BLaER1 treated with 17β-estradiol and CSF1 and Interleukin-3, amounts not matched to agents 10 nM and 100 nM (cell line): ENCODE data around the gene BTBD1.

ENCODE experiments used
- H3K27ac ChIP-seq, 11 experiments: shearing (Covaris generic); formaldehyde crosslinking; 2 replicates each; pipeline ENCODE4 v1.8.1; 2022
- H3K27me3 ChIP-seq, 11 experiments: shearing (Covaris generic); formaldehyde crosslinking; 2 replicates each; pipeline ENCODE4 v1.8.1; 2022
- H3K36me3 ChIP-seq, 11 experiments: shearing (Covaris generic); formaldehyde crosslinking; 2 replicates each; pipeline ENCODE4 v1.8.1; 2022
- H3K4me1 ChIP-seq, 10 experiments: shearing (Covaris generic); formaldehyde crosslinking; 2 replicates each; pipeline ENCODE4 v1.8.1; 2022
- H3K4me2 ChIP-seq, 11 experiments: shearing (Covaris generic); formaldehyde crosslinking; 2 replicates each; pipeline ENCODE4 v1.8.1; 2022
- H3K4me3 ChIP-seq, 10 experiments: shearing (Covaris generic); formaldehyde crosslinking; 2 replicates each; pipeline ENCODE4 v1.8.1; 2022
- H3K9ac ChIP-seq, 11 experiments: shearing (Covaris generic); formaldehyde crosslinking; 2 replicates each; pipeline ENCODE4 v1.8.1; 2022
- H3K9me3 ChIP-seq, 11 experiments: shearing (Covaris generic); formaldehyde crosslinking; replicated peaks in 1 of 11; 2 replicates each; pipeline ENCODE4 v1.8.1; 2022
- H4K20me1 ChIP-seq, 11 experiments: shearing (Covaris generic); formaldehyde crosslinking; 2 replicates each; pipeline ENCODE4 v1.8.1; 2022
- Cebpa-rat ChIP-seq, 11 experiments: shearing (Covaris generic); IDR thresholded peaks; 2 replicates each; pipeline ENCODE4 v1.8.1; 2022

BTBD1 gene

GRCh38 chr15:83111149-83111548, 44.1 kb upstream of the BTBD1 start:
- H3K4me3 ChIP-seq: no peak overlapping the region
- H3K4me2 ChIP-seq: peak overlapping the region in 4 of 11 experiments; percentile 95 to 99 (median 96); a peak in 4 of 22 replicates
- peaks cover 0 to 60% (median 5%) of the 10 kb centered on the region in 11 experiments; a peak in 10 of 22 replicates for H4K20me1 ChIP-seq
- H3K27ac ChIP-seq: no peak overlapping the region
- H3K9ac ChIP-seq: no peak overlapping the region
- peaks cover 10 to 56% (median 33%) of the 10 kb centered on the region in 11 experiments; a peak in 19 of 22 replicates for H3K36me3 ChIP-seq
- H3K4me1 ChIP-seq: peaks cover 28 to 45% (median 42%) of the 10 kb centered on the region in 10 experiments
- H3K27me3 ChIP-seq: peaks cover 0 to 24% (median 19%) of the 10 kb centered on the region in 11 experiments; a peak in 19 of 22 replicates
- no peak for TF ChIP-seq Cebpa-rat (IDR thresholded peaks at IDR 0.05)
- H3K9me3 ChIP-seq: no peaks in the 10 kb centered on the region

GRCh38 chr15:83110381-83110780, 43.3 kb upstream of the BTBD1 start:
- H3K9ac ChIP-seq: peak overlapping the region in 2 of 11 experiments; percentile 2 to 9; a peak in 3 of 22 replicates
- peak overlapping the region; percentile 50 to 100 (median 98); a peak in 21 of 22 replicates for H3K4me2 ChIP-seq
- H3K4me1 ChIP-seq: peaks cover 28 to 45% (median 42%) of the 10 kb centered on the region in 10 experiments
- no peak for TF ChIP-seq Cebpa-rat (IDR thresholded peaks at IDR 0.05)
- H3K9me3 ChIP-seq: no peaks in the 10 kb centered on the region
- H3K4me3 ChIP-seq: no peak overlapping the region
- H4K20me1 ChIP-seq: peaks cover 0 to 56% (median 5%) of the 10 kb centered on the region in 11 experiments; a peak in 10 of 22 replicates
- peak overlapping the region in 5 of 11 experiments; percentile 33 to 84 (median 64); a peak in 7 of 22 replicates for H3K27ac ChIP-seq
- peaks cover 0 to 27% (median 19%) of the 10 kb centered on the region in 11 experiments; a peak in 19 of 22 replicates for H3K27me3 ChIP-seq
- peaks cover 8 to 49% (median 25%) of the 10 kb centered on the region in 11 experiments; a peak in 19 of 22 replicates for H3K36me3 ChIP-seq

- Histone ChIP-seq H3K4me3 (peak overlapping the region in 4 of 10 experiments; percentile 69 to 91 (median 76); a peak in 6 of 20 replicates), H3K36me3 (peaks cover under 1 to 40% (median 17%) of the 10 kb centered on the region in 11 experiments; a peak in 17 of 22 replicates), H3K9me3 (no peaks in the 10 kb centered on the region), H3K27ac (peak overlapping the region in 9 of 11 experiments; percentile 64 to 91 (median 75); a peak in 16 of 22 replicates), H3K4me2 (peak overlapping the region; percentile 92 to 100 (median 98)), H3K27me3 (peaks cover 0 to 27% (median 19%) of the 10 kb centered on the region in 11 experiments; a peak in 19 of 22 replicates), H3K9ac (peak overlapping the region in 4 of 11 experiments; percentile 26 to 89 (median 58); a peak in 6 of 22 replicates), H4K20me1 (peaks cover 0 to 53% (median 5%) of the 10 kb centered on the region in 11 experiments; a peak in 10 of 22 replicates), H3K4me1 (peaks cover 28 to 45% (median 42%) of the 10 kb centered on the region in 10 experiments)
- TF ChIP-seq Cebpa-rat (IDR thresholded peaks at IDR 0.05): no peak
Measured at GRCh38 chr15:83109532-83109931, 42.5 kb upstream of the BTBD1 start.

GRCh38 chr15:83108266-83109219, 41.5 kb upstream of the BTBD1 start:
- Histone ChIP-seq H3K4me2 (peak overlapping the region; percentile 92 to 100 (median 98)), H3K4me1 (peaks cover 28 to 45% (median 42%) of the 10 kb centered on the region in 10 experiments), H3K9me3 (no peaks in the 10 kb centered on the region), H3K4me3 (peak overlapping the region; percentile 69 to 91 (median 76)), H3K27ac (peak overlapping the region; percentile 64 to 92 (median 82)), H3K27me3 (peaks cover 0 to 27% (median 19%) of the 10 kb centered on the region in 11 experiments; a peak in 19 of 22 replicates), H4K20me1 (peaks cover 0 to 43% (median 5%) of the 10 kb centered on the region in 11 experiments; a peak in 10 of 22 replicates), H3K9ac (peak overlapping the region; percentile 63 to 89 (median 83)), H3K36me3 (peaks cover 0 to 30% (median 7%) of the 10 kb centered on the region in 11 experiments; a peak in 14 of 22 replicates)
- peak in 9 of 11 experiments; percentile 43 to 80 (median 67); a peak in 12 of 22 replicates for TF ChIP-seq Cebpa-rat (IDR thresholded peaks at IDR 0.05)

- Histone ChIP-seq H3K36me3 (peaks cover 0 to 23% (median under 1%) of the 10 kb centered on the region in 11 experiments; a peak in 8 of 22 replicates), H3K4me1 (peaks cover 28 to 45% (median 42%) of the 10 kb centered on the region in 10 experiments), H4K20me1 (peaks cover 0 to 36% (median 5%) of the 10 kb centered on the region in 11 experiments; a peak in 10 of 22 replicates), H3K9ac (peak overlapping the region; percentile 63 to 89 (median 83)), H3K9me3 (no peaks in the 10 kb centered on the region), H3K4me2 (peak overlapping the region; percentile 92 to 100 (median 98)), H3K4me3 (peak overlapping the region; percentile 69 to 91 (median 76)), H3K27ac (peak overlapping the region; percentile 64 to 92 (median 82)), H3K27me3 (peaks cover 0 to 27% (median 19%) of the 10 kb centered on the region in 11 experiments; a peak in 19 of 22 replicates)
- no peak for TF ChIP-seq Cebpa-rat (IDR thresholded peaks at IDR 0.05)
Measured at GRCh38 chr15:83107841-83108181, 40.8 kb upstream of the BTBD1 start.

GRCh38 chr15:83106994-83107840, 40.2 kb upstream of the BTBD1 start, which contains the start of gene TM6SF1:
TSS of gene TM6SF1 (plus strand) at chr15:83107645. CDS start at chr15:83107681, 36 bp downstream.
- H3K4me1 ChIP-seq: peaks cover 24 to 45% (median 42%) of the 10 kb centered on the region in 10 experiments
- H3K27ac ChIP-seq: peak within 1 kb of the TSS; percentile 64 to 92 (median 82)
- no peak for TF ChIP-seq Cebpa-rat (IDR thresholded peaks at IDR 0.05)
- H3K9ac ChIP-seq: peak within 1 kb of the TSS; percentile 63 to 89 (median 83)
- peak within 1 kb of the TSS; percentile 92 to 100 (median 98) for H3K4me2 ChIP-seq
- H3K9me3 ChIP-seq: no peaks in the 10 kb centered on the region
- peaks cover 0 to 30% (median 3%) of the 10 kb centered on the region in 11 experiments; a peak in 10 of 22 replicates for H4K20me1 ChIP-seq
- peaks cover 0 to 17% (median 0%) of the 10 kb centered on the region in 11 experiments; a peak in 3 of 22 replicates for H3K36me3 ChIP-seq
- peak within 1 kb of the TSS; percentile 69 to 91 (median 76) for H3K4me3 ChIP-seq
- peaks cover 0 to 27% (median 19%) of the 10 kb centered on the region in 11 experiments; a peak in 19 of 22 replicates for H3K27me3 ChIP-seq

GRCh38 chr15:83105440-83105839, 38.4 kb upstream of the BTBD1 start:
- H3K36me3 ChIP-seq: 0 out of 22 replicates have a peak, but pooled peaks cover 0 to 1% (median 0%) of the 10 kb centered on the region in 11 experiments

More at GRCh38 chr15:83105440-83105839, 38.4 kb upstream of the BTBD1 start:
- Histone ChIP-seq H3K9ac (no peak overlapping the region), H3K27me3 (peaks cover 0 to 27% (median 19%) of the 10 kb centered on the region in 11 experiments; a peak in 19 of 22 replicates), H3K4me3 (no peak overlapping the region), H3K27ac (no peak overlapping the region), H3K4me1 (peaks cover 34 to 53% (median 43%) of the 10 kb centered on the region in 10 experiments), H4K20me1 (peaks cover 0 to 15% (median 0%) of the 10 kb centered on the region in 11 experiments; a peak in 10 of 22 replicates), H3K4me2 (no peak overlapping the region), H3K9me3 (no peaks in the 10 kb centered on the region)
- TF ChIP-seq Cebpa-rat (IDR thresholded peaks at IDR 0.05): no peak
